ENCODE results near the gene GPRIN1.

GPRIN1 gene

GRCh38 chr5:176642675-176643490, 32.9 kb upstream of the GPRIN1 start:
- TF ChIP-seq, protein P1, sequence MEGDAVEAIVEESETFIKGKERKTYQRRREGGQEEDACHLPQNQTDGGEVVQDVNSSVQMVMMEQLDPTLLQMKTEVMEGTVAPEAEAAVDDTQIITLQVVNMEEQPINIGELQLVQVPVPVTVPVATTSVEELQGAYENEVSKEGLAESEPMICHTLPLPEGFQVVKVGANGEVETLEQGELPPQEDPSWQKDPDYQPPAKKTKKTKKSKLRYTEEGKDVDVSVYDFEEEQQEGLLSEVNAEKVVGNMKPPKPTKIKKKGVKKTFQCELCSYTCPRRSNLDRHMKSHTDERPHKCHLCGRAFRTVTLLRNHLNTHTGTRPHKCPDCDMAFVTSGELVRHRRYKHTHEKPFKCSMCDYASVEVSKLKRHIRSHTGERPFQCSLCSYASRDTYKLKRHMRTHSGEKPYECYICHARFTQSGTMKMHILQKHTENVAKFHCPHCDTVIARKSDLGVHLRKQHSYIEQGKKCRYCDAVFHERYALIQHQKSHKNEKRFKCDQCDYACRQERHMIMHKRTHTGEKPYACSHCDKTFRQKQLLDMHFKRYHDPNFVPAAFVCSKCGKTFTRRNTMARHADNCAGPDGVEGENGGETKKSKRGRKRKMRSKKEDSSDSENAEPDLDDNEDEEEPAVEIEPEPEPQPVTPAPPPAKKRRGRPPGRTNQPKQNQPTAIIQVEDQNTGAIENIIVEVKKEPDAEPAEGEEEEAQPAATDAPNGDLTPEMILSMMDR (IDR thresholded peaks at IDR 0.05; ENCODE audit: low read length, missing control alignments) = no peak
- H3K4me3 ChIP-seq (replicated peaks; ENCODE audit: low read depth, low read length) = no peak overlapping the region
- DNase-seq (ENCODE audit: low read depth) = no peak

DNA sequence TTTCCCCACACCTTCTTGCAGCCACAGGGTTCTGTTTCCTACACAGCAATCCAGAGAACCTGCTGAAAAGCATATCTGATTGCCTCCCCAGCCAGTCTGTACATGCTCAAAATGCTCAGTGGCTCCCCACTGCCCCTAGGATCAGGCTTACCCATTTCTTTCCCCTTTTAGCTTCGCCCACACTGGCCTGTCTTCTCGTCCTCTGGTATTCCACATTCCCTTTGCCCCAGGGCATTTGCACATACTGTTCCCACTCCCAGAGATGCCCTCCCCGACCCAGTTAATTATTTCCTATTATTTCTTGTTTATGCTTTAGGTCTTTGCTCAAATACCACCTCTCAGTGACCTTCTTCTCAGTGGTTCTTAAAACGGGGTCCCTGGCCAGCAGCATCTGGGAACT, 30.7 kb upstream of the GPRIN1 start:
- DNase-seq (ENCODE audit: low read depth) = no peak
- TF ChIP-seq, protein P1 (IDR thresholded peaks at IDR 0.05; ENCODE audit: low read length, missing control alignments) = no peak
- no peak overlapping the region for H3K4me3 ChIP-seq (replicated peaks; ENCODE audit: low read depth, low read length)

- TF ChIP-seq, protein P1 (IDR thresholded peaks at IDR 0.05; ENCODE audit: low read length, missing control alignments) = no peak
- peak; percentile 35 for DNase-seq (ENCODE audit: low read depth)
- H3K4me3 ChIP-seq (replicated peaks; ENCODE audit: low read depth, low read length) = no peak overlapping the region
These were observed 30.0 kb upstream of the GPRIN1 start for GRCh38 chr5:176639981-176640380.

DNA sequence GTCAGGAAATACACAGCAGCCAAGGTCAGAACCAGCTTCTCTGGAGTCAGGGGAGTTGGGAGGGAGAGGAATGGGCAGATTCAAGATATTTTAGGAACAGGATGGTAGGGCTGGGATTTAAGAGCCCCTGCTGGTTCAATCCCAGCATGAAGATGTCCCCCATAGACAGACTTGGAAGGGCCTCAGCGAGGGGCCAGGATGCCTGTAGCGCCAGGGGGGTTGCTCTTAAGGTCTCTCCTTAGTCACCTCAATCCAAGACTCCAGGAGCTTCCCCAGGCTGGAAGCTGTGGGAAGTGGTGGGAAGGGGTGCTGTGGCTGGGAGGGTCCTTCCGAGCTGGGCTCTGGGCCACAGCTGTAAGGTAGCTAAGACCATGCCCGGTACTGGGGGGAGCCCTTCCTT, 29.3 kb upstream of the GPRIN1 start:
- no peak overlapping the region for H3K4me3 ChIP-seq (replicated peaks; ENCODE audit: low read depth, low read length)
- no peak for DNase-seq (ENCODE audit: low read depth)
- TF ChIP-seq, protein P1 (IDR thresholded peaks at IDR 0.05; ENCODE audit: low read length, missing control alignments) = no peak

- no peak overlapping the region for H3K4me3 ChIP-seq (replicated peaks; ENCODE audit: low read depth, low read length)
- TF ChIP-seq, protein P1 (IDR thresholded peaks at IDR 0.05; ENCODE audit: low read length, missing control alignments) = no peak
- DNase-seq (ENCODE audit: low read depth) = no peak
These were observed 28.5 kb upstream of the GPRIN1 start for GRCh38 chr5:176638437-176638836.

DNA sequence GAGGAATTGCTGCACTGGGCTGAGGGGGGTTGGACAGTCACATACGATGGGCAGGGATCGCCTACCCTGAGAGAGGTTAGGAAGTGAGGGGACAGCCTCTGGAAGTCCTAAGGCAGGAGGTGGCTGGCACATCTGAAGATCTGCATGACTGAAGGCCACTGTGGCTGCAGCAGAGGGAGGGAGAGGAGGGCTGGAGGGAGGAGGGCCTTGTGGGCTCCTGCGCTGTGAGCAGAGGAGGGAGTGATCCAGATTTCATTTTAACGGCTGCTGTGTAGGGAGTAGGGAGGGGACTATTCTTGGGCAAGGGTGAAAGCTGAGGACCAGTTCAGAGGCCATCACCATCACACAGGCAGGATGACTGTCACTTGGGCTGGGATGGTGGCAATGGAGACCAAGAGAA, 27.6 kb upstream of the GPRIN1 start:
- TF ChIP-seq, protein P1 (IDR thresholded peaks at IDR 0.05; ENCODE audit: low read length, missing control alignments) = no peak
- no peak overlapping the region for H3K4me3 ChIP-seq (replicated peaks; ENCODE audit: low read depth, low read length)
- DNase-seq (ENCODE audit: low read depth) = no peak

- no peak overlapping the region for H3K4me3 ChIP-seq (replicated peaks; ENCODE audit: low read depth, low read length)
- DNase-seq (ENCODE audit: low read depth) = peak; percentile 29
- TF ChIP-seq, protein P1 (IDR thresholded peaks at IDR 0.05; ENCODE audit: low read length, missing control alignments) = no peak
These were observed 26.5 kb upstream of the GPRIN1 start for GRCh38 chr5:176636426-176636825.

Measured in fibroblast of pulmonary artery (primary cell).